Measurements from ENCODE around the gene ATP6V1B1. TPM values are rescaled to one million over a fixed set of nuclear protein-coding genes. Genes with fewer than 3 reads are reported as not detected.
"Not testable (repeated sequence)": the region's sequence is repeated elsewhere in the genome, so short reads cannot be mapped to it uniquely, and the experiment has no call there.

Gene ATP6V1B1
- total RNA-seq, 2 donors from 2014 or later: 6.5 to 7.2 TPM

DNA sequence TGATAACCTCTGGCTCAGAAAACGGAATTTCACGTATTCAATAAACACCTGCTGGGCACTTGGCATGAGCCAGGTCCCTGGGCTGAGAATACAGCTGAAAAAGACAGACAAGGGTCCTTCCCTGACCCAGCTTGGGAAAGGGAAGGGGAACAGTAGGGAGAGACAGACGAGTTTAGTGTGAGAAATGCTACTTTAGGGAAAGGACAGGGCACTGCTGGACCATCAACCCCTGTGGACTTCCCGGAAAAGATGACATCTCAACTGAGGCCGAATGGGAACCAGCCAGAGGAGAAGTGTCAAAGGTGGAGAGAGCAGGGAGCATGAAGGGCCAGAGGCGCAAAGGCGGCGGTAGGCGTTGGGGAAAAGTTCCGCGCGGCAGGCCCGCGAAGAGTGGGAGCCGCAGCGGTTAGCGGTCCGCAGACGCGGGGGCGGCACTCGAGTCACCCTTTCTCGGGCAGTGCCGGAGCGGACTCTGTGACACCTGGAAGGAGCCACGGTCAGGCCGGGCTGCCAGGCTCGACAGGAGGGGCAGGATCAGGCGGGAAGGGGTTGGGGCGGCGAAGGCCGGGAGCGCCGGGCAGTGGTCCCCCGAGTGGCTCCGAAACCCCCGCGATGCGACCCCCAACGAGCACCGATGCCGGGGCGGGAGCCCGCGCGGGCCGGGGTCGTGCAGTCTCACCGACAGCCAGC lies 58.5 kb downstream of the ATP6V1B1 start:
- ATAC-seq: peak; percentile 64 to 68
- DNase-seq (ENCODE audit: low spot score): peak; percentile 73
- Mint-ChIP-seq H3K4me3 (peak overlapping the region; percentile 100), H3K36me3 (peaks cover 5% of the 10 kb centered on the region), H3K27ac (peak overlapping the region; percentile 90 to 94), H3K27me3 (no peaks in the 10 kb centered on the region), H3K4me1 (ENCODE audit: low read depth in 2 of 2) (peaks cover 29 to 31% of the 10 kb centered on the region in 2 donors), H3K9me3 (no peaks in the 10 kb centered on the region)

DNA sequence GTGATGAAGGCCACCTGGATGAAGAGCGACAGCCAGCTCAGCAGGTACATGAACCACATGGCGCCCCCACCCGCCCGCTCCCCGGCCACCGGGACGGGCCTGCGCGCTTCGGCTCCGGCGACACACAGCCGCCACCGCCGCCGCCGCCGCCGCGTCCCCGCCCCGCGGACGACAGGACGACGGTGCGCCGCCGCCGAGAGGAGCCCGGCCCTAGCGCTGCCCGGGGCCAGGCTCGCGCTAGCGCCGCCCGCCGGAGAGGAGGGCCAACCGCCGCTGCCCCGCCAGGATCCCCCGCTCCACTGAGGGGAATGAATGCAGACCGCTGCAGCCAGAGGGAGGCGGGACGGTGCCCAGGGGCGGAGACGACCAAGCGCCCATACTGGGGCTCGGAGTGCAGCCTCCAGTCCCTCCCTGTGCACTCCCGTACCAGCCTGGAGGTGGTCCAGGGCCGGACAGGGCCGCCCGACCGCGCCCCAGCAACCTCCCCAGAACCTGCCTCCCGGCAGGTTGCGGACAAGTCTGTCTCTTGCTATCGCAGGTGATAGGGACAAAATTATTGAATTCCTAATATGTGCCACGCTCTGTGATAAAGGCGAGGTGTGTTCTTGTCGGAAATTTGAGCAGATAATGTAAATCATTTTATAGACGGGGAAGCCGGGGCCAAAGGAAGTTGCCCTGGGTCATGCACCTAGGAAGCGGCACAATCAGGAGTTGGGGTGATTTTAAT lies 59.2 kb downstream of the ATP6V1B1 start, which contains the start of gene TEX261:
TEX261 (minus strand) TSS at position 175 of the 727 bp plus-strand sequence; CDS start at position 59, 116 bp downstream.
- Mint-ChIP-seq H3K4me3 (peak within 1 kb of the TSS; percentile 100), H3K27ac (peak within 1 kb of the TSS; percentile 90 to 94), H3K27me3 (no peaks in the 10 kb centered on the region), H3K9me3 (no peaks in the 10 kb centered on the region), H3K4me1 (ENCODE audit: low read depth in 2 of 2) (peaks cover 29 to 31% of the 10 kb centered on the region in 2 donors), H3K36me3 (peaks cover 5% of the 10 kb centered on the region)
- ATAC-seq: peak; percentile 98 to 99
- peak; percentile 95 for DNase-seq (ENCODE audit: low spot score)

DNA sequence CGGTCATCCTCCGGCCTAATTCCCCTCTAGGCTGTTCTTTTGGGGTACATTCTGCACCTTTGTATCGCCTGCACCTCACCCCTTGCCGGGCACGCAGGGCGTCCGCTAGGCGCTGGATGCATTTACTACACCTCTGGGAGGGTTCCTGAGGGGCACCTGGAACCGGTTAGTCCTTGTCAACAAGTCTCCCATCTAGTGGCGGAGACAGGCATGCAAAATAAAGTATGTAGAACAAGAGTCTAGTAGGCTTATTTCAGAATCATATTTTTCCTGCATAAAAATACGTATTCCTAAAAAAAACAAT lies 59.7 kb downstream of the ATP6V1B1 start:
- DNase-seq (ENCODE audit: low spot score): no peak
- Mint-ChIP-seq H3K4me3 (peak overlapping the region; percentile 81), H3K27me3 (no peaks in the 10 kb centered on the region), H3K27ac (peak overlapping the region; percentile 45 to 68), H3K4me1 (ENCODE audit: low read depth in 2 of 2) (peaks cover 29 to 31% of the 10 kb centered on the region in 2 donors), H3K36me3 (peaks cover 5% of the 10 kb centered on the region), H3K9me3 (no peaks in the 10 kb centered on the region)
- ATAC-seq: no peak

DNA sequence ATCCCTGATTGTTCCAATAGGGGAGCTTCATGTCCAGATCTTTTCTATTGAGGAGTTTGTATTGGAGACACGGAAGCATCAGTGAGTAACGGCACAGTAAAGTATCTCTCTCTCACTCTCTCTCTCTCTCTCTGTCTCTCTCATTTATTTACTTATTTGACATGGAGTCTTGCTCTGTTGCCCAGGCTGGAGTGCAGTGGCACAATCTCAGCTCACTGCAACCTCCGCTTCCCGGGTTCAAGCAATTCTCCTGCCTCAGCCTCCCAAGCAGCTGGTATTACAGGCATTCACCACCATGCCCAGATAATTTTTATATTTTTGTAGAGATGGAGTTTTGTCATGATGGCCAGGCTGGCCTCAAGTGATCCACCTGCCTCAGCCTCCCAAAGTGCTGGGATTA lies 63.2 kb downstream of the ATP6V1B1 start:
- H3K36me3 Mint-ChIP-seq, H3K9me3 Mint-ChIP-seq, H3K4me3 Mint-ChIP-seq: not testable (repeated sequence)

DNA sequence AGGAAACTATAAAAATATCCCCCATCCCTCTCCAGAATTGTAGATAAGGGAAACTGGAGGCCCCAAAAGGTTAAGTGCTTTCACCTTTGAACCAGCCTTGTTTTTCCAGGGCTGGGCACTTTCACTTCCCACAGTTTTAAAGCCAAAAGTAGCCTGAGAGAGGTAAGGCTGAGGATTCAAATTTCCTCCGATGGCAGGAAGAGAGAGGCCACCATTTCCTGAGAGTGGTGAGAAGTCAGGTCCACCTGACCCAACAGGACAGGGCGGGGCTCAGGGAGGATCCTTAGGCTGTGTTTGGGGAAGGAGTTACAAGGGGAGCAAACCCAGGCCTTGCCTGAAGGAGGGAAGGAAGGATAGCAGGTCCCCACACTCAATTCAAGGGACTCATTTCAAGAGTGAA lies 63.7 kb downstream of the ATP6V1B1 start:
- Mint-ChIP-seq H3K27ac (no peak overlapping the region), H3K4me1 (ENCODE audit: low read depth in 2 of 2) (peaks cover 11 to 15% of the 10 kb centered on the region in 2 donors), H3K4me3 (no peak overlapping the region), H3K36me3 (no peaks in the 10 kb centered on the region), H3K9me3 (no peaks in the 10 kb centered on the region), H3K27me3 (peaks cover 0 to 2% of the 10 kb centered on the region in 2 donors)
- DNase-seq (ENCODE audit: low spot score) (no peak), ATAC-seq (no peak)

More for the DNA sequence above, 63.2 kb downstream of the ATP6V1B1 start:
- H3K27ac Mint-ChIP-seq; DNase-seq (ENCODE audit: low spot score); H3K27me3 Mint-ChIP-seq; ATAC-seq: not testable (repeated sequence)
- peaks cover 14 to 19% of the 10 kb centered on the region in 2 donors for H3K4me1 Mint-ChIP-seq (ENCODE audit: low read depth in 2 of 2)

DNA sequence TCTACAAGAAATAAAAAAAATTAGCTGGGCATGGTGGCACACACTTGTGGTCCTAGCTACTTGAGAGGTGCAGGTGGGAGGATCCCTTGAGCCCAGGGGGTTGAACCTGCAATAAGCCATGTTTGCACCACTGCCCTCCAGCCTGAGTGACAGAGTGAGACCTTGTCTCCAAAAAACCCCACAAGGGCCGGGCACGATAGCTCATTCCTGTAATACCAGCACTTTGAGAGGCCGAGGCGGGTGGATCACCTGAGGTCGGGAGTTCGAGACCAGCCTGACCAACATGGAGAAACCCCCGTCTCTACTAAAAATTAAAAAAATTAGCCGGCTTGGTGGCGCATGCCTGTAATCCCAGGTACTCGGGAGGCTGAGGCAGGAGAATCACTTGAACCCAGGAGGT lies 64.2 kb downstream of the ATP6V1B1 start:
- not testable (repeated sequence) for H3K4me3 Mint-ChIP-seq; H3K27ac Mint-ChIP-seq; DNase-seq (ENCODE audit: low spot score); ATAC-seq; H3K36me3 Mint-ChIP-seq; H3K9me3 Mint-ChIP-seq; H3K27me3 Mint-ChIP-seq
- H3K4me1 Mint-ChIP-seq (ENCODE audit: low read depth in 2 of 2): peaks cover 11 to 15% of the 10 kb centered on the region in 2 donors

DNA sequence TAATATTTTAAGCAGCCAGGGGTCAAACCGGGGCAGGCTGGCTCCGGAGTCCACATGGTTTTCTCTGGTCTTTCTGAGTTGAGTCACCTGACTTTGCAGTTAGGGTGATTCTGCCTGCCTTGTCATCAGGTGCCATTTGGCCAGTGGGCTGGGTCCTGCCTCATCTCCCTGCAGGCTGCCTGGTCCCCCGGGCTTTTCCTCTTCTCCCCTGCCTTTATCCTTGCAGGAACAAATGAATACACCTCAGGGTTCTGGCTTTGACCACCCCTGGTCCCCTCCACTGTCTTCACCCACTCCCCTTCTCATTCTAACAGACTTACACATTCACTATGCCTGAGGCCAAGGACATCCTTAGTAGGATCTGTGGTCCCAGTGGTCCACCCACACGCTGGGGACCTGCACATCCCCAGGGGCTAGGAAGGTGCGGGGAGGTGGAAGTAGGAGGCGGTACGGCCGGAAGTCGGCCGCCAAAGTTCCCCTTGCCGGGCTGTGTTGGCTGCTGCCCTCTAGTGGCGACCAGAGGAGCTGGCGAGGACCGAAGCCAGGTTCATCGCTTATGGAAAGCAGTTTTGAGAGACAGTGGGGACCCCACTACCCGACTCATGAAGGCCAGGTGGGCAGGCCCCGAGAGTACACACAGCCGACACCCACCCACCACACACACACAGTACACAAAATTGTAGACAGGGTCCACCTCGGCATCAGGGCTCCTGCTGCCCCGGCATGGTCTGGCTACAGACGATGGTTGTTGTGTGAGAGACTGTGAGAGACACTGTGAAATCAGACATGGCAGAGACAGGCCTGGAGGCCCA lies 65.3 kb downstream of the ATP6V1B1 start:
- DNase-seq (ENCODE audit: low spot score) (peak; percentile 87), ATAC-seq (peak; percentile 89)
- Mint-ChIP-seq H3K36me3 (no peaks in the 10 kb centered on the region), H3K4me1 (ENCODE audit: low read depth in 2 of 2) (peaks cover 5 to 8% of the 10 kb centered on the region in 2 donors), H3K4me3 (peak overlapping the region; percentile 70), H3K27me3 (peaks cover 2 to 5% of the 10 kb centered on the region in 2 donors), H3K9me3 (no peaks in the 10 kb centered on the region), H3K27ac (peak overlapping the region in 1 of 2 donors; percentile 80)

DNA sequence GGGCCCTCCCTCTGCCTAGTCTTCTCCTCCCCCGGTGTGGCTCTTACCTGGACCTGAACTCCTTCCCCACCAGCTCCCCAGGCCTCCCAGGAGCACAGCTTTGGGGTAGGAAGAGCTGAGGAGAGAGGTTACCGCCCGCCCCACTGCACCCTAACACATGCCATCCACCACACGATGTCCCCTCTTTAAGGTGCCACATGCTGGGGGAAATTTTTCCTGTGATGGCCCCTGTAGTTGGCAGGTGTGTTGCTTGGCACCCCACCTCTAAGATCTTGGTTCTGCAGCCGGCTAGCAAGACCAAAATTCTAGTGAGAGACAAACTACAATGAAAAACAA lies 65.9 kb downstream of the ATP6V1B1 start:
- Mint-ChIP-seq H3K9me3 (no peaks in the 10 kb centered on the region), H3K27me3 (peaks cover 2 to 7% of the 10 kb centered on the region in 2 donors), H3K27ac (peak overlapping the region in 1 of 2 donors; percentile 80), H3K4me3 (no peak overlapping the region), H3K4me1 (ENCODE audit: low read depth in 2 of 2) (peaks cover 4 to 7% of the 10 kb centered on the region in 2 donors), H3K36me3 (no peaks in the 10 kb centered on the region)
- DNase-seq (ENCODE audit: low spot score) (no peak), ATAC-seq (no peak)

DNA sequence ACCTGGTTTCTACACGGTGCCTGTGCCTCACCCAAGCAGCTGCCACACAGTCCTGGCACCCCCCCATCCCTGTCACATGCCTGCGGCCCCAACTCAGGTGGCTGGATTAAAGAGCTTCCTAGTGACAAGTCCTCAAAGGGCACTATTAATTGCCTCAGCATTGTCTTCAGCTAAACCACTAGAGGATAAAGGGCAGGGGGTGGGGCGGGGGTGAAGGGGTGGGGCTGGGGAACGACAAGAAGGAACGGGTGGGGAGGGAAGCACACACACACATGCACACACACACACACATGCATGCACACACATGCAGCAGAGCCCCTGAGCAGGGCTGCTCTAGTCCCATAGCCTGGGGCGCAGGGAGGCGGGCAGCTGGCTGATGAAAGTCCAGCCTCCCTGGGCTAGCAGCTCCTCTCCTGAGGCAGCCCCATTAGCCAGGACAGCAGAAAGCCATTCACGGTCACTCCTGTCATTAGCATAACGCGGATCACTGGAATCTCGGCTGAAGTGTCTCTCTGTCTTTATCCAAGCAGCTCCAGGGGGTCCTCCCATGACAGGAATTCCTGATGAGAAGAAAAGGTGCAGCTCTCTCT lies 66.4 kb downstream of the ATP6V1B1 start:
- H3K9me3 Mint-ChIP-seq: no peaks in the 10 kb centered on the region
- no peak overlapping the region for H3K27ac Mint-ChIP-seq
- no peaks in the 10 kb centered on the region for H3K36me3 Mint-ChIP-seq
- DNase-seq (ENCODE audit: low spot score) (no peak), ATAC-seq (no peak)
- peaks cover 4 to 7% of the 10 kb centered on the region in 2 donors for H3K4me1 Mint-ChIP-seq (ENCODE audit: low read depth in 2 of 2)
- no peak overlapping the region for H3K4me3 Mint-ChIP-seq
- peaks cover 2 to 7% of the 10 kb centered on the region in 2 donors for H3K27me3 Mint-ChIP-seq

DNA sequence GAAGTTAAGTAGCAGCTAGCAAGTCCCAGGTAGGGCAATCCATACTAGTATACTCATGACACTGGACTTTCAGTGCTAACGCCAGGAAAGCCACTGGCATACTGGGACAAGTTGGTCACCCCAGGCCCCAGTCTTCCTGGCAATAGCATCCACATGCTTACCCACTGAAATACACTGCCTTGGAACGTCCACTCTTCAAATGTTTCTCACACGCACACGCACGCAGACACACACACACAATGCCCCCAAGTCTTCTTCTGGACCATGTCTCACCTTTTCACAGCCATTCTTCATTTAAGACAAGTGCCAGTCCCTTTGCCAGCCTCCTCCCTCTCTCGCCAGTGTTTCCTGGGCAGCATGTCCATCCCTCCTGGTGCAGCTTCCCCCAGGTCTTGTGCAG lies 67.7 kb downstream of the ATP6V1B1 start:
- no peak for DNase-seq (ENCODE audit: low spot score)
- no peak for ATAC-seq

DNA sequence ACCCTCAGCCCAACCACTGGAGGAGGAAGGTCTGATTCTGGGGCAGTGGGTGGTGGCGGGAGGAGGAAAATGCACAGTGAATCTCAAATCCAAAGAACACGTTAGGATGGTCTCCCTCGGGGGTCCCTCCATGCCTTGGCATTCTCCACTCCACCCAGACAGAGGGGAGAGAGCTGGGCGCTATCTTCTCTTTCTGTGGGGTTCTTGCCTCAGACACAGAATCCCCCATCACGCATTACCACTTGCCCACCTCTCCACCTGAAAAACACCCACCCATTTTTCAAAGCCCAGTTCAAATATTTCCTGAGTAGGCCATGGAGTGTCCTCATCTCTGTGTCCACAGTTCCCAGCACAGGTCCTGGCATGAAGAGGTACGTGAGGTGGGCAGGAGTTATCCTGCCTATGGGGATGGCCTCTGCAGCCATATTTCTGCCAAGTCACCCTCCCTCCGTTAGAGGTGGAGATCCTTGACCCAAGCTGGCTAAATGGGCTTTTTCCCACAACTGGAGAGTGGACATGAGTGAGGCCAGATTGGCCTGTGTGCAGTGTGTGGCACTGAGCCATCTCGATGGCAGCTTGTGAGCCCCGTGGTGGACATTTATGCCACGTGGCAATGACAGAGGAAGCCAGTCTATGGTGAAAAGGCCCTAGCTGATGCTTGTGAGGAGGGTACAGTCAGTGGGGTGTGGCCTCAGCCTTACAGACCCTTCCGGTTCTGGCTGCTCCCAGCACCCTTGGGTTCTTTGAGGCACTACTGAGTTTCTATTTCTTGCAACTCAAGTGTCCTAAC lies 68.5 kb downstream of the ATP6V1B1 start:
- H3K27ac Mint-ChIP-seq: no peak overlapping the region
- H3K9me3 Mint-ChIP-seq: no peaks in the 10 kb centered on the region
- ATAC-seq (no peak), DNase-seq (ENCODE audit: low spot score) (no peak)
- peaks cover 2 to 7% of the 10 kb centered on the region in 2 donors for H3K27me3 Mint-ChIP-seq
- no peaks in the 10 kb centered on the region for H3K36me3 Mint-ChIP-seq
- H3K4me3 Mint-ChIP-seq: no peak overlapping the region
- H3K4me1 Mint-ChIP-seq (ENCODE audit: low read depth in 2 of 2): peaks cover 4 to 7% of the 10 kb centered on the region in 2 donors

More for the DNA sequence above, 67.7 kb downstream of the ATP6V1B1 start:
- peaks cover 4 to 7% of the 10 kb centered on the region in 2 donors for H3K4me1 Mint-ChIP-seq (ENCODE audit: low read depth in 2 of 2)
- no peaks in the 10 kb centered on the region for H3K36me3 Mint-ChIP-seq
- no peak overlapping the region for H3K4me3 Mint-ChIP-seq
- H3K27ac Mint-ChIP-seq: no peak overlapping the region
- H3K9me3 Mint-ChIP-seq: no peaks in the 10 kb centered on the region
- peaks cover 2 to 7% of the 10 kb centered on the region in 2 donors for H3K27me3 Mint-ChIP-seq

DNA sequence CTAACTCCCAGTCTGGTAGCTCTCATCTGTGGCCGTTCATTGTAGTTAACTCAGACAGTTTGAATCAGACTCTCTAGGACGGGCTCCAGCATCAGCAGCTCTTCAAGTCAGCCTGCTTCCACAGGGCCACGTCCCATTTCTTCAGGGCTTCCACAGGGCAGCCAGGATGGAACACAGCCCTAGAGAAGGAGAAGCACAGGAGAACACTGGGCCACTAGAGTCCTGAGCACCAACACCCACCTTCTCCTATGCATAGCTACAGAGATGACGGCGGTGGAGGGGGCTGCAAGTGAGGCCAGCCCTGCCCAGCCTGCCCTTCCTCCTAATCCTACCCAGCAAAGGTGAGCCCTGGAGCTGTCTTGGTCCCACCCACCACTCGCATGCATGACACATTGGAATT lies 69.2 kb downstream of the ATP6V1B1 start:
- Mint-ChIP-seq H3K27me3 (peaks cover 4 to 12% of the 10 kb centered on the region in 2 donors), H3K27ac (no peak overlapping the region), H3K9me3 (no peaks in the 10 kb centered on the region), H3K4me3 (no peak overlapping the region), H3K36me3 (no peaks in the 10 kb centered on the region), H3K4me1 (ENCODE audit: low read depth in 2 of 2) (peaks cover 4 to 7% of the 10 kb centered on the region in 2 donors)
- DNase-seq (ENCODE audit: low spot score): no peak
- ATAC-seq: no peak

Data from natural killer cell treated with Interleukin-12 subunit alpha and Interleukin-12 subunit beta and Interleukin-15 and Interleukin-18, amount 100 ng/mL, for 72 hours (primary cell).